GM12892 (cell line): Measurements from ENCODE around the gene CFAP61.

ENCODE experiments used
- POLR2A ChIP-seq: IDR thresholded peaks from 2 replicates; pipeline ENCODE4 v1.6.1; 2011; ENCODE audit warnings: low read depth, low read length, control low read depth
- POLR2AphosphoS5 ChIP-seq: IDR thresholded peaks from 2 replicates; pipeline ENCODE4 v1.6.1; 2011; ENCODE audit warnings: low read depth, low read length, control low read depth

DNA sequence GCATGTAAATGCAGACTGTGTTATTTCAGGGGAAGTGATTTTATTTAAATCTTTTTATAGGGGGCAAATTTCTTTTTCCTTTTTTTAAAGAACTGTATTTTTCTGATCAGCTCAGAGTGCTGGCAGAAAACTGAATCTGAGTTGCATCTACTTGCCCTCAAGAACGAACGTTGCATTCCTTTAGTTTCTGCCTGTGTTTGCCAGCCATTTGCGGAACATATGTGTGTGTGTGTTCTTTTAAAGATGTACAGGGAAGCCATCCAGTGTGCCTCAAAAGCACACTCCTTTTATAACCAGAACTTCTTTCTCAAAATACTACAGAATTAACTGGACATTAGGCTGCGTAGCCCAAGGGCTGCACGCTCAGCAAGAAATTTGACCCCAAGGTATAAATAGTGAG, 289.7 kb downstream of the CFAP61 start:
- TF ChIP-seq POLR2AphosphoS5 = no peak
- TF ChIP-seq POLR2A = no peak
